HL-60 (cell line): Measurements from ENCODE around the gene SMOC1.

Source experiments
- GABPA ChIP-seq: IDR thresholded peaks from 2 replicates; pipeline ENCODE4 v1.6.1; 2012; ENCODE audit warnings: low read depth
- REST ChIP-seq: IDR thresholded peaks from 2 replicates; pipeline ENCODE4 v1.6.1; 2012; ENCODE audit warnings: low read depth; ENCODE audit not compliant: insufficient replicate concordance
- TF ChIP-seq, protein P1 (sequence below): IDR thresholded peaks from one replicate; pipeline ENCODE4 v1.5.1; 2011; ENCODE audit warnings: low read length, control low read depth, inconsistent platforms; ENCODE audit not compliant: insufficient read depth

GRCh38 chr14:69863083-69863482 is 16.1 kb upstream of the SMOC1 start:
- TF ChIP-seq, protein P1, sequence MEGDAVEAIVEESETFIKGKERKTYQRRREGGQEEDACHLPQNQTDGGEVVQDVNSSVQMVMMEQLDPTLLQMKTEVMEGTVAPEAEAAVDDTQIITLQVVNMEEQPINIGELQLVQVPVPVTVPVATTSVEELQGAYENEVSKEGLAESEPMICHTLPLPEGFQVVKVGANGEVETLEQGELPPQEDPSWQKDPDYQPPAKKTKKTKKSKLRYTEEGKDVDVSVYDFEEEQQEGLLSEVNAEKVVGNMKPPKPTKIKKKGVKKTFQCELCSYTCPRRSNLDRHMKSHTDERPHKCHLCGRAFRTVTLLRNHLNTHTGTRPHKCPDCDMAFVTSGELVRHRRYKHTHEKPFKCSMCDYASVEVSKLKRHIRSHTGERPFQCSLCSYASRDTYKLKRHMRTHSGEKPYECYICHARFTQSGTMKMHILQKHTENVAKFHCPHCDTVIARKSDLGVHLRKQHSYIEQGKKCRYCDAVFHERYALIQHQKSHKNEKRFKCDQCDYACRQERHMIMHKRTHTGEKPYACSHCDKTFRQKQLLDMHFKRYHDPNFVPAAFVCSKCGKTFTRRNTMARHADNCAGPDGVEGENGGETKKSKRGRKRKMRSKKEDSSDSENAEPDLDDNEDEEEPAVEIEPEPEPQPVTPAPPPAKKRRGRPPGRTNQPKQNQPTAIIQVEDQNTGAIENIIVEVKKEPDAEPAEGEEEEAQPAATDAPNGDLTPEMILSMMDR, result no peak
- TF ChIP-seq REST (no peak), GABPA (no peak)
